Stimulated activated CD8-positive, alpha-beta memory T cell treated with anti-CD3 and anti-CD28 coated beads, Interleukin-7, amount 100 ng/mL, for 1 hour (primary cell): ENCODE measurements around the gene PCDHA1.

Source experiments
- DNase-seq, 2 donors: peaks; one replicate each; pipeline ENCODE4 v3.0.0-alpha.2; 2020; ENCODE audit warnings: low read depth in 2 of 2

PCDHA1 gene

DNA sequence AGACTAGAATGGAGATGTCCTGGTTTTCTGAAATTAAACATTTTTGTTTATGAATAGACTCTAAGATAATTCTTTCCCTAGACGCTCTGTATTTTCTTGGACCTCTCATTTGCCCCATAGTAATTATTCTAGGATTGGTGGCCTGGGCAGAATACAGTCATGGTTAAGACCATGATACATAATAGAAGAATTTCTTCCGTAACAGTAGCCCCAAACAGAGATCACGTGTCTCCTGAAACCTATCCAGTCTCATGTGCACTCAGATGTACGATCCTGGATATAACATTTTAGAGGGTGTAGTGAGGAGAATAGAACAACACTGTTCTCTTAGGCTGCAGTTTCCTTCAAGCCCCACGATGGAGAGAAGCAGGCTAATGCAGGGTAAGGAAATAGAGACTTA lies 202.7 kb downstream of the PCDHA1 start:
- no peak for DNase-seq

DNA sequence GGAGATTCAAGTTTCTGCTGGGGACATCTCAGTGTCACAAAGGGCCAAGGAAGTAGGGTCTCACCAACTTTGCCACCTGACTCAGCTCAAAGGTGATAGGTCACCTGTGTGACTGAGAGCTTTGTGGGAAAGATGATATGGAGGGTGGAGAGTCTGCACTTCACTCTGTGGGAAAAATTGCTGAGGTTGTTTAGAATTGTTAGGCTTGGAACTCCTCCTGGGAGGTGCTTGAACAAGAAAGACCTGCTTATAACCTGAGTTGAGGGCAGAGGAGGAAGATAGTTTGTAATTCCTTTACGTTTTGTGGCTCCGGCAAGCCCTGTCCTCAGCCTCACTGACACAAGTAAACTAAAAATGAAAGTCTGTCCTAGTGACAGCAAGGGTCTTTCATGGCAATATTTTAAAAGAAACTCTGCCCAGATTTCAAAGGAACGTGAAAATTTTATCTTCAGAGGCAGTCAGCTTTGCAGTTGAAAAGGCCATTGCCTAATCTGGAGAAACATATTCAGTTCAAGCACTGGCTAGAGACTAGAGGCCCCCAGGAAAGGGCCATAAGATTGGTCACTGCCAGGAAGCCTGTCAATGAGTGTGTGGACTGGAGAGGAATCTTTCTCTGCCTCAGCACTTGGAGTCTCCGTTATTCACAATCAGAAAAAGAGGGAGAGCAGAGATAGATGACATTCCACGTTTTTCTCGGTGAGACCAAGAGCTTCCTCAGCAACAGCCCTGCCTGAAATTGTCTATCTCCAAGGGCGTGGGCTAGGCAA lies 203.5 kb downstream of the PCDHA1 start:
- no peak for DNase-seq

DNA sequence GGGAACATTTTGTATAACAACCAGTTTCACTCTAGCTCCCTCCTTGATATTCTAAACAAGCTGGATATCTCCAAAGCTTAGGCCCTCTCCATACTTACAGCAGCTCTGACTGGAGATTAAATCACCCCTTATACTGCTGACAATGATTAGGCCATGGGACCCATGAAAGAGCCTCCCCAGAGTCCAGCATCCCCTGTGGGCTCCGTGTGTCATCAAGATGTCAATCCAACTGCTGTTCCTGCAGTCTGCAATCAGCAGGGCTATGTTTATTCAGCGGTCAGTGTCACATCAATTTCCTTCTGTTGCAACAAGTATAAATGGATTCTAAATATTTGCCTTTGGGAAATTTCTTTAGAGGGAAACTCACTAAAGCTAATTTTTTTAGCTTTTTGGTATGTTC lies 206.9 kb downstream of the PCDHA1 start:
- no peak for DNase-seq

DNA sequence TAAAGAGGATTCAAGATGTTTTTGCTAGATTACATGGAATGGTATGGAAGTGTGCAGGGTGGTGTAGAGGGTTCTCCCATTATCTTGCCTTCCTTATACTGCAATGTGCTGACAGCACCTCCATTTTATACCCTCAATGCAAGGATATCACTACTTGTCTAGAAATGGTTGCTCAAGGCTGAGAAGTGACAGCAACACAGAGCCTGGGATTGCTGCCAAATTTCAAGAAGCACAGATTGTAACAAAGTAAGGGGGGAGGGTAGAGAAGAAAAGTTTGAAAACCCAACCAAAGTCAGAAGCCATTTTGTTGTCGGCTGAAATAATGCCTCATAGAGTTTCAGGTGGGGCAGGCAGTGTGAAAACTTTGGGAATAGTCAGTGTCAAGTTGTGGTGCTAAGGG lies 210.1 kb downstream of the PCDHA1 start:
- DNase-seq = no peak

DNA sequence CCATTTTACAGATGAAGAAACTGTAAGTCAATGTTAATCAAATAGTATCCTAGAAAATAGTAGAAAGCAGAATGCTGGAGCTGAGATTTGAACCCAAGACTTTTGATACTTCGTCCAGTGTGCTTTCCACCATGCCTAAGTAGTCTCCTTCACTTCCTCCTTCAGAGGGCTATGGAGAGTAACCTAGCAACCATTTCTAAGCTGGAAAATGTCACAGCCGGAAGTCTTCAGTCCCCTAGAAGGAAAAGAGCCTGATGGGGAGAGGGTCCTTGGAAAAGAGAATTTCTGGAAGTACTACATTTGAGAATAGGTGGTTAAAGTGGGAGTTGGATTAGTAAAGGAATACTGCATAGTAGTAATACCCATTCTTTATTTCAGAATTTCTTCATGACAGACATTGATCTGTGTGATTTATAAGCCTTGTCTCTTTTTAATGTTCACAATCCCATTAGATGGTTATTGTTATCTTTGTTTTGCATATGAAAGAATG lies 213.0 kb downstream of the PCDHA1 start:
- no peak for DNase-seq

DNA sequence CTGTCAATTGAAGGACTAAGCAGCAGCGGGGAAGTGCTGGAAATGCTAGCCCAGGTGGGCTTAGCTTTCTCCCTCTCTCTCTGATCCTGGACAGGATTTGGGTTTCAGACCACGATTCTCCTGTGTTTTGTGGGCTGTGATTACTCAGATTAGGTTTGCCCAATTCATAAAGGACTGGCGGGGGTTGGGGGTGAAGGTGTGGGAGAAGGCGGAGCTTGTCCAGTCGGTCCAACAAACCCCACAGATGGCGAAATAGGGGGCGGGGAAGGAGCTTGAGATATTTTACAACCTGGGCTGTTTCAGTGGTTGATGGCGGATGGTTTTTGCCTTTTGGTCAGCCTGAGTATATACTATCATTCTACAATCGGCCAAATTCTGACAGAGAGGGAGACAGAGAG lies 215.5 kb downstream of the PCDHA1 start:
- no peak for DNase-seq

DNA sequence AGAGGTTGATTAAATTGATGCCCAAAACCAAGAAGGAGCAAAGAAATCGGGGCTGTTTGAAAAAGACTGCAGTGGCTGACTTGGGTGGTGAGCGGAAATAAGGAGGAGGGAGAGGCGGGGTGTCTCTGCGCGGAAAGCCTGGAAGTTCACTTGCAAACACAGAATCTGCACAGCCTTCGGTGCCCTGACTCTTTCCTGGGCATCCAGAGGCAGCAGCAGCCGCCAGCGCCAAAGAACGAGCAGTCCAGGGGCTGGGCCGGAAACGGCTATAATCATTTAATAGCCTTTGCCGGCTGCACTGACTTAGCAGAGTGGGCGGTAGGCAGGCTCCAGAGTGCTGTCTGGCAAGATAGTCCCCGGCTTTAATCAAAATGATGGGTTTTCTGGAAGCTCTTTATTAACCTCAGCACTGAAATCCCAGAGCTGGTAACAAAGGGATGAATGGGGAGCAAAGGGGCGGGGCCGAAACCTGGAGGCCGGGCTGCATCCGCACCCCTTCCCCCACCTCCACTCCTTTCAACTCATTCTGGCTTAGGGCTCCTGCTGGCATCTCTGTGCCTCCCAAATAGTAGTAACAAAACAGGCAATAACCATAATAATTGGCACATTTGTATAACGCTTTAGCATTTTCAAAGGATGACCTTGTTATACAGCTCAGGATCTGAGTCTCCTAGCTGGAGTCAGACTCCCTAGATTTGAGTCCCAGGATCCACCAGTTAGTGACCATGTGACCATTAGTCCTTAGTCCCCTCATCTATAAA lies 216.1 kb downstream of the PCDHA1 start:
- DNase-seq = no peak

DNA sequence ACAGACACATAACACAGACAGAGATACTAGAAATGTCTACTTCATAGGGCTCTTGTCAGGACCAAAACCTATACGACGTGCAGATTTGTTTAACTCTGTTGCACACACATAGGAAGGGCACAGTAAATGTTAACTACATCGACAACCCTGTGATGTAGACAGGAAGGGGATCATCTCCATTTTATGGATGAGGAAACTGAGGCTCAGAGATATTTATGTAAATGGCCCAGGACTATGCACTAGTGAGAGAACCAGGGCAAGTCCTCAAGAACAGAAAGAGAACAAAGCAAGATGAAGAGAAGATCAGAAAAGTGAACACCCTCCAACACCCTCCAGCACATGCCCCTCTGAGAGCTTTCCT lies 216.6 kb downstream of the PCDHA1 start:
- no peak for DNase-seq

DNA sequence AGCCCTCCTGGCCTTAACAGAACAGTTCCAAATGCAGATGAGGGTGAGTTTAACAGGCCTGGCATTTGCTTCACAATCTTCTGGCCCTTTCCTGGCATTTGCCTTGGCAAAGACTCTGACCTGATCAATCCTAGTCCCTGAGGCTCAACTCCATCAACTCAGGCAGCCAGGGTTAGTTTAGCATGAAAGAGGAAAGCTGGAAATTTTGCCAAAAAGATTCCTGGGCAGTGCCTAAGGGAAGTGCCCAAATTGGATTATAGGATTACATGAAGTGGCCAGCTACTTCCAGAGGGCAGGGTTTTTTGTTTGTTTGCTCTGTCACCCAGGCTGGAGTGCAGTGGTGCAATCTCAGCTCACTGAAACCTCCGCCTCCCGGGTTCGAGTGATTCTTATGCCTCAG lies 217.1 kb downstream of the PCDHA1 start:
- no peak for DNase-seq

DNA sequence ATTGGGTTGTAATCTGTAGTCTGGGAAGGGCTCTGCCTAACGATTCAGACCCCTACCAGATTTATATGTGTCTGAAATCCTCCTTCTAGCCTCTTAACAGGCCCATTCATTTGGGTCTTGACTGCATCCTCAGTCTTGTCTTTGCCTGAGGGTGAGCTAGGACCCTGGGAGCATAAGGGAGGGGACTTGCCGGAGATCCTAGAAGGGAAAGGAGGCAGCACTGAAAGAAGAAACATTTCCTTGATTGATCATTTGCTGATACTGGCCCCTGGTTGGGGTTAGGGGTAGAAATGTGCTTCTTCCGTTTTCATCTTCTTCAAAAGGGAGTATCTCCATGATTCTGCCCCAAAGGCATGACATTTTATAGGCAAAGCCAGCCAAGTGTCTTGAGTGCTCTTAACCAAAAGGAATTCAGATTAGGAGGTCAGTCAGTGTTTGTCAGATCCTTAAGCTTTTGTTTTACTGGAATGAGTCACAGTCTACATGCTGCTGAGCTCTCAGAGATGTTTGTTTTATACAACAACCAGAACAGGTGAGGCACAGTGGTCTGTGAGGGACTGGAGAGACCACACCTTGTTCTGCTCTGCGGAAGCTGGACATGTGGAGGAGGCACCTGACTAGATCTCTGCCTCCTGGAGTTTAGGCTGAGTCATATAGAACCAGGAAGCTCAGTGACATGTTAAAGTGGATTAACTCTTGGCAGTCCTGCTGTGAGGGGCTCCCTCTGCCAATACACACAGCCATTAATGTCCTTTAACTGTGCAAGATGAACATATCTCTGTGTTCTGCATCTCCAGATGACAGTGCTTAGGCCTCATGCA lies 218.1 kb downstream of the PCDHA1 start:
- DNase-seq = no peak

DNA sequence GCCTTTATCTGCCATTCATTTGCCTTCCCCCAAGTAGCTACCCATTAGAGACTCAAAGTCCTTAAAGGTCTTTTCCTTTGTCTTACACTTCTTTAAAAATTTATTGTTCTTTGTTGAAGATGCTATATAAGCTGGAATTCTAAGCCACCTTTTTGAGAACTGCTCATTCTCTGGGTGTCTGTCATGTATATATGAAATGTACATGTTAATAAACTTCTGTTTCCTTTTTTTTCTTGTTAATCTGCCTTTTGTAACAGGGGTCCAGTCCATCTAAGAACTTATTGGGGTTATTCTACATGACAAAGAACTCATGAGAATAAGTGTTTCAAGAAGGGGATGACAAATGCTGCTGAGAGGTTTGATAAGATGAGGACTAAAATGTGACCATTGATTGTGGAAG lies 221.9 kb downstream of the PCDHA1 start:
- DNase-seq = no peak

DNA sequence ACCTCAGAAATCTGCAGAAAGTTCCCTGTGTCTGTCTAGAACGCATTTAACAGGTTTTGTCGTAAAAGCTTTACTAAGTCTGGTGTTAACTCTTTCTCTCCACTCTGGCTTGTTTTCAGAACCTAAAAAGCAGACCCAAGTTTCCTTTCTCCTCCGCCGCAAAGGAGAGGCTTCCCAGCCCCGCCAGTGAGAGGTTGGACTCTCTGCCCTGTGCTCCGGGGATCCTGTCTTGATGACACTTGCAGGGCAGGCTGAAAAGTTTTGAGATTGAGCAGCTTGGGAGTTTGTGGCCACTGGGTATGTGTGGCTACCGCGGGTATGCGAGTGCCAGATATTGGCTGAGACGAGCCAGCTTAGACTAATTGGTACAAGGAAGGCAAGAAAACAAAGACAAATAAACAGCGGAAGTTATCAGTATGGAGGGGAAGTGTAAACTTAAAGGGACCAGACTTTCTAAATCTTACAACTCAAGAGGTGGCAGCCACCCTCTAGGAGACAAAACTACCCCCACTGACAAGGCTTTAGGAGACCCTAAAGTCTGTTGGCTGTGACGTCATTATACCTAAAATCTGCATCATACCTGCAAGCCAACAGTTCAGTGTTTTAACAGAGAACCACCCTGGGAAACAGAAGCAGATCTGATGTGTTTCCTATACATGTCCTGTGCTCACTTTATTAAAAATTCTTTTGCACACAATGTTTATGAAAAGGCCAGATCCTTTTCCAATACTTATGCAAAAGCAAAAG lies 224.3 kb downstream of the PCDHA1 start:
- no peak for DNase-seq

DNA sequence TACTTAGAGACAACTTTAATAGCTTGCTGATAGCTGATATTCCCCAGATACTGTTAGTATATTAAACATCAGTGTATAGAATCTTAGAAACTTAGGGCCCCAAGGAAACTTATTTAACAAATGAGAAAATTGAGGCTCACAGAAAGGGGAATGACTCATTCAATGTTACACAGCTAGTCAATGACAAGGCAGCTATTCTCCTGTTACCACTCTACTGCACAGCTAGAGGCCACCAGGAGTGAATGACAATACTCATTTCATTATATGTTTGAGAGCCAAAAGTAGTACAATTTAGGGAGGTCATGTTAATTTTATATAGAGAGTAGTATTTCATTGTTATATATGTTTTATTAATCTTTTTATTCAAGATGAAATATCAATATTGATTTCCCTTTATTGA lies 232.0 kb downstream of the PCDHA1 start:
- no peak for DNase-seq

DNA sequence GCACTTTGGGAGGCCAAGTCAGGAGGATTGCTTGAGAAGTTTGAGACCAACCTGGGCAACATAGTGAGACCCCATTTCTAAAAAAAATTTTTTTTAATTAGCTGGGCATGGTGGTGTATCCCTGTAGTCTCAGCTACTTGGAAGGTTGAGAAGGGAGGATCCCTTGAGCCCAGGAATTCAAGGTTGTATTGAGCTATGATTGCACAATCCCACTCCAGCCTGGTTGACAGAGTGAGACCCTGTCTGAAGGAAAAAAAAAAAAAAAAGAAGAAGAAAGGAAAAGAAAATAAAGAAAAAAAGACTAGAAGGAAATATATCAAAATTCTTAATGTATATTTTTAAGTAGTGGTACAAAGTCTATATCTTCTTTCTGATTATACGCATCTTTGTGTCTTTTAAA lies 236.4 kb downstream of the PCDHA1 start:
- no peak for DNase-seq

DNA sequence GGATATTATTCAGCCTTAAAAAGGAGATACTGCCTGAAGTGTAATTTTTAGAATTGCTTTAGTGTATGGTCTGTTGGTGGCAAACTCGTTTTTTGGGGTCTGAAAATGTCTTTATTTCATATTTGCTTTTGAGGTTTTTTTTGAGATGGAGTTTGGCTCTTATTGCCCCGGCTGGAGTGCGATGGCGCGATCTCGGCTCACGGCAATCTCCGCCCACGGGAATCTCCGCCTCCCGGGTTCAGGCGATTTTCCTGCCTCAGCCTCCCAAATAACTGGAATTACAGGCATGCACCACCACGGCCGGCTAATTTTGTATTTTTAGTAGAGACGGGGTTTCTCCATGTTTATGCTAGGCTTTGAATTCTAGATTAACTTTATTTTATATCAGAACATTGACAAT lies 245.1 kb downstream of the PCDHA1 start:
- no peak for DNase-seq

DNA sequence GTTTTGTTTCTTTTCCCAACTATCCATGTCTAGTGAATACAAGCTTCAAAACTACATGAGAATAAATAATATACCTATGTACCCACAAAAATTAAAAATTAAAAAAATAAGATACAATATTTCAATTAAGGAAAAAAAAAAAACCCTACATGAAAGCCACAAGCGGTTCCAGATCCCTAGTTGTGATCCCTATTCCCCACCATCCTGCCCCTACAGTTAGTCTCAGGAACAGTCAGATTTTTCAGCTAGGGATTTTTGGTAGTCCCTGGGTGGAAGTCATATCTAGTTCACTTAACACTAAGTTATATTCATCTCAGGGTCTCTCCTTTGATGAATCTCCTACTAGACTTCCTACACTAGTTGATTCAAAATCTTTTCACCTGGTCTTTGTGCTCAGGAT lies 246.7 kb downstream of the PCDHA1 start:
- no peak for DNase-seq

DNA sequence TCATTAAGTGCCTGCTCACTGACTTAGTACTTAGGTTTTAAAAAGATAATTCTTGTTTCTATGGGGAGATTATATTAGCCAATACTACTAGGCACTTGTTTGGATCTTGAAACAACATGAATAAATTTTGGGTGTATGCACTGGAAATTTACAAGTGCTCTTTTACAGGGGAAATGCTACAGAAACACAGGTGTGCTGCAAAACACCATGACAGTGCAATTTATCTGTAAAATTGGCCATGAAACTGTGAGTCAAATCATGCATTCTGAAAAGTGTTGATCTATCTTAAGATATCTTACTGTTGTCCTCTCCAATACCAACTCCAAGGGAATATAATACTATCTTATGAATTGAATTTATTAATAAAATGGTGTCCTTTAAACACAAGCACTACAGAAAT lies 253.1 kb downstream of the PCDHA1 start:
- DNase-seq = no peak

DNA sequence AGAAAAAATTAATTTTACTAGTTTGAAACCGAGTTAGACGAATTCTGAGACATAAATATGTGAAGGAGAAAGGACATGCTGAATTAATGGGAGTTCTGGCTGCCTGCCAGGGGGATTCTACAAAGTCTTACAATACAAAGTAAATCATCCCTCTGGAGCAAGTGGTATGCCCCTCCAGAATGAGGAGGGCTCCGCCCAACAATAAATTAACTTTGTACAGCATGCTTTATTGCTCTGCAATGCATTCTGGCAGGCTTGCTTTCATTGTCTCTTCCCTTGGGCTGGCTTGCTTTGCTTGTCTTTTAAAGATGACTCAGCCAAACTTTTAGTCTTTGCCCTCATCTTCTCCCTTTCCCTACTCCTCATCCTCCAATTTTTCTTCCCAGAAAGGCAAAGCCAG lies 253.6 kb downstream of the PCDHA1 start:
- DNase-seq = no peak

DNA sequence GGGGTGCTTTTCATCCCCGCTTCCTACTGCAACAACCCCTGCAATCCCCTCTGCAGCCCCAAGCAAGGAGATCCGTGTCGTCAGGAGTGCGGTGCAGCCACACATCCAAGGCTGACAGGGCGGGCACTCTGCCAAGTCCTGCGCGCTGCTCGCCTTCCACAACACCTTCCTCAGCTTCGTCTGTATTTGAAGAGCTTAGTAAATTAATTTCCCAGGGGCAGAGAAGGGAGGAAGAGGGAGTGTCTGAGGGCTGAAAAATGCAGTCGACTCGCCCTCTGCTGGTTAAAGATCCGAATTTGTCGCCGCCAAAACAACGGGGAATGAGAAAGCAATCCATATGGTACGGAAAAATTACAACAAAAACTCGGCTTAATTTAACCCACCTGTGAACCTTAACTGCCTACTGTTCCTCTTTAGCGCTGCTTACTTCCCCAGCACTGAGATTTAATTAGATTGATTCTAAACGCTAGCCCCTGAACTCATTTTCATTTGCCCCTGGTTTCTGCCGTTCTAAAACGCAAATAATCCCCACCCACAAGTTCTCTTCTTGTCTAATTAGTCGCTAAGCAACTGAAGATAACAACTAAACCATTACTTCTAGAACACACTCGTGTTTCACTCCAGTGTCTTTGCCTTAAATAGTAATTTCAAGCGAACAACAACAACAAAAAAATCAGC lies 254.3 kb downstream of the PCDHA1 start:
- no peak for DNase-seq

DNA sequence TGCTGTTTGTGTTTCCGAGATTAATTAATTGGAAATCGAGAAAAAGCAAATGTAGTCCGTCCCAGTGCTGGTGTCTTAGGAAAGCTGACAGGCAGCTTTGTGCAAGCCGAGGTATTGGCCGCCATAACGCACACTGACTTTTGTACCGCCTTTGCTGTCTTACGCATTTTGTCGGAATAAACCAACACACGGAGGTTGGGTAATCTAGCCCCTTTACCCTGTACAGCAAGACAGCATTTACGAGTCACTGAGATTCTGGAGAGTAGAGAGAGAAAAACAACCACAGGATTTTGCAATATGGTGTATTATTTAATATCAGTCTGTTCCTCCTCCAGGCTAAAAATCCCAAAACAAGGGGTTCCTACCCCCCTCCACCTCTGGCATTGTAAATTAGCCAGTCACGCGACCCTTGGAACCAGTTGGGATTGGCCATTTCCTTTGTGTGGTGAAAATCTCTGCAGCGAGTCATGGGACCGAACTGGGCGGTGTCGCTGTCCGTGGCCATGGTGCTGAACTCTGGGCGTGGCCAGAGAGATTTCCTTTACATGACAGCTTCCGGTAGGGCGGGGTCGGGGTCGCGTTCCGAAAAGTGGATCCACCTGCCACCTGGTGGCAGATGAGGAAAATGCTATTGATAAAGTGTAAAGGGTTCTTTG lies 255.0 kb downstream of the PCDHA1 start:
- peak; percentile 0 to 10 for DNase-seq

DNA sequence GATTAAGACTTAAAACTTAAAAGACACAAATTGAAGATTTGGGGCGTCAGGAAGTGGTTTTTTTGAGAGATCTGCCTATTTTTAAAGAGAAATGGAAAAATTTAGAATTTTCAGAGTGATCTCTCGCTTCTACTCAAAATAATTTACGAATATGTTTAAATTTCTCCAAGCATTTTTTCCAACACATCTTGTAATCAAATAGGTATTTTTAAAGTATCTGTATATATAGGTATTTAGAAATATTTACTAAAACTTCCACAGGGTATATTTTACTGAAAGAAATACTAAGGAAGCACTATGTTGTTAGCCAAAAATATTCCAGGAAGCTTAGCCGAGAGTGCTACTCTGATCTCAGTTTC lies 255.5 kb downstream of the PCDHA1 start:
- no peak for DNase-seq
